HEK293T (cell line): ENCODE results near the gene HBA1.

Source experiments
- BHLHE40 ChIP-seq: fragments of 450-650 bp; IDR thresholded peaks from 2 replicates; pipeline ENCODE4 v1.6.1; 2016; ENCODE audit warnings: mild to moderate bottlenecking, moderate library complexity, borderline replicate concordance
- ELF4 ChIP-seq: fragments of 450-650 bp; IDR thresholded peaks from 2 replicates; pipeline ENCODE4 v1.6.1; 2017; ENCODE audit warnings: antibody characterized with exemption
- FOXA1 ChIP-seq: fragments of 450-650 bp; IDR thresholded peaks from 2 replicates; pipeline ENCODE4 v1.6.1; 2016; ENCODE audit warnings: mild to moderate bottlenecking
- FOXK2 ChIP-seq: fragments of 450-650 bp; IDR thresholded peaks from 2 replicates; pipeline ENCODE4 v1.6.1; 2016; ENCODE audit warnings: mild to moderate bottlenecking
- FOXM1 ChIP-seq: fragments of 450-650 bp; IDR thresholded peaks from 2 replicates; pipeline ENCODE4 v1.6.1; 2017; ENCODE audit warnings: mild to moderate bottlenecking, borderline replicate concordance
- HDGF ChIP-seq: fragments of 450-650 bp; IDR thresholded peaks from 2 replicates; pipeline ENCODE4 v1.6.1; 2017; ENCODE audit warnings: antibody characterized with exemption, borderline replicate concordance
- SP1 ChIP-seq: fragments of 450-650 bp; IDR thresholded peaks from 2 replicates; pipeline ENCODE4 v1.6.1; 2017
- SUZ12 ChIP-seq: fragments of 450-650 bp; IDR thresholded peaks from 2 replicates; pipeline ENCODE4 v1.6.1; 2016; ENCODE audit warnings: mild to moderate bottlenecking
- TARDBP ChIP-seq: fragments of 450-650 bp; IDR thresholded peaks from 2 replicates; pipeline ENCODE4 v1.6.1; 2016

DNA sequence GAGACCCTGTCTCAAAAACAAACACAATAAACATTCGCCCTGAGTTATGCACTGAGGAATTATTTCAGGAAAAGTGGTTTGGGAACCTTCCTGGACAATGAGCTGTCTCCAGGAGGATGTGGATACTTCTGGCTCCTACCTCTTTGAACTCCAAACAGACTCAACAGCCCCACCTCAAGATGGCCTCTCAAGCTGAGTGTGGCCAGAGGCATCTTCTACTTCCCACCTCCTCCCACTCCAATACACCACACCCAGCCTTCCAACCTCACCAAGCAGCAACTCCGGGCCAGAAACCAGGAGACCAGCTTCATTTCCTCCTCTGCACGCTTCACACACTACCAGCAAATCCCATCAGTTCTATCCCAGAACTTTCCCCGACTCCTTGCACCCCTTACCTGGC is 15.4 kb downstream of the HBA1 start:
- no peak for TF ChIP-seq BHLHE40
- no peak for TF ChIP-seq FOXM1
- no peak for TF ChIP-seq FOXK2
- no peak for TF ChIP-seq TARDBP
- TF ChIP-seq SUZ12 = no peak
- no peak for TF ChIP-seq FOXA1
- no peak for TF ChIP-seq HDGF
- no peak for TF ChIP-seq ELF4
- TF ChIP-seq SP1 = no peak
